Pons (tissue), 1 donor: ENCODE measurements around the gene ITGB1BP1.

Experiments
- DNase-seq: peaks from one replicate; pipeline ENCODE4 v3.0.0-alpha.2; 2016; ENCODE audit warnings: low spot score

ITGB1BP1 gene

GRCh38 chr2:9377461-9378097, 45.7 kb downstream of the ITGB1BP1 start:
- DNase-seq = no peak

- DNase-seq = no peak
Observed at GRCh38 chr2:9375857-9376428, 47.4 kb downstream of the ITGB1BP1 start.

GRCh38 chr2:9374071-9374730, 49.1 kb downstream of the ITGB1BP1 start:
- no peak for DNase-seq

GRCh38 chr2:9373476-9373875, 49.9 kb downstream of the ITGB1BP1 start:
- DNase-seq = no peak

- DNase-seq = no peak
Observed at GRCh38 chr2:9373047-9373446, 50.3 kb downstream of the ITGB1BP1 start.

- DNase-seq = no peak
Observed at GRCh38 chr2:9370746-9371145, 52.6 kb downstream of the ITGB1BP1 start.

GRCh38 chr2:9366026-9366425, 57.3 kb downstream of the ITGB1BP1 start:
- DNase-seq = no peak

- no peak for DNase-seq
Observed at GRCh38 chr2:9365498-9366019, 57.8 kb downstream of the ITGB1BP1 start.

- no peak for DNase-seq
Observed at GRCh38 chr2:9364791-9365497, 58.4 kb downstream of the ITGB1BP1 start.

GRCh38 chr2:9364373-9364772, 59.0 kb downstream of the ITGB1BP1 start:
- no peak for DNase-seq

- no peak for DNase-seq
Observed at GRCh38 chr2:9360701-9361100, 62.6 kb downstream of the ITGB1BP1 start.

GRCh38 chr2:9360110-9360509, 63.2 kb downstream of the ITGB1BP1 start:
- no peak for DNase-seq

GRCh38 chr2:9359463-9359862, 63.9 kb downstream of the ITGB1BP1 start:
- no peak for DNase-seq

GRCh38 chr2:9358846-9359245, 64.5 kb downstream of the ITGB1BP1 start:
- no peak for DNase-seq

GRCh38 chr2:9356261-9356660, 67.1 kb downstream of the ITGB1BP1 start:
- no peak for DNase-seq

- no peak for DNase-seq
Observed at GRCh38 chr2:9355716-9356115, 67.6 kb downstream of the ITGB1BP1 start.

- no peak for DNase-seq
Observed at GRCh38 chr2:9355270-9355669, 68.1 kb downstream of the ITGB1BP1 start.

GRCh38 chr2:9354318-9354717, 69.0 kb downstream of the ITGB1BP1 start:
- DNase-seq = no peak
